ENCODE data around the gene PIGBOS1. TPM values are rescaled to one million over a fixed set of nuclear protein-coding genes. Genes with fewer than 3 reads are reported as not detected.

Gene PIGBOS1, protein sequence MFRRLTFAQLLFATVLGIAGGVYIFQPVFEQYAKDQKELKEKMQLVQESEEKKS
- 20.4 TPM for polyA plus RNA-seq (2013, experiment 1 of 4)
- polyA plus RNA-seq (2013, experiment 2 of 4): 17.8 TPM
- 20.6 TPM for polyA plus RNA-seq (2013, experiment 3 of 4)
- polyA plus RNA-seq (2013, experiment 4 of 4): 22.3 TPM

DNA sequence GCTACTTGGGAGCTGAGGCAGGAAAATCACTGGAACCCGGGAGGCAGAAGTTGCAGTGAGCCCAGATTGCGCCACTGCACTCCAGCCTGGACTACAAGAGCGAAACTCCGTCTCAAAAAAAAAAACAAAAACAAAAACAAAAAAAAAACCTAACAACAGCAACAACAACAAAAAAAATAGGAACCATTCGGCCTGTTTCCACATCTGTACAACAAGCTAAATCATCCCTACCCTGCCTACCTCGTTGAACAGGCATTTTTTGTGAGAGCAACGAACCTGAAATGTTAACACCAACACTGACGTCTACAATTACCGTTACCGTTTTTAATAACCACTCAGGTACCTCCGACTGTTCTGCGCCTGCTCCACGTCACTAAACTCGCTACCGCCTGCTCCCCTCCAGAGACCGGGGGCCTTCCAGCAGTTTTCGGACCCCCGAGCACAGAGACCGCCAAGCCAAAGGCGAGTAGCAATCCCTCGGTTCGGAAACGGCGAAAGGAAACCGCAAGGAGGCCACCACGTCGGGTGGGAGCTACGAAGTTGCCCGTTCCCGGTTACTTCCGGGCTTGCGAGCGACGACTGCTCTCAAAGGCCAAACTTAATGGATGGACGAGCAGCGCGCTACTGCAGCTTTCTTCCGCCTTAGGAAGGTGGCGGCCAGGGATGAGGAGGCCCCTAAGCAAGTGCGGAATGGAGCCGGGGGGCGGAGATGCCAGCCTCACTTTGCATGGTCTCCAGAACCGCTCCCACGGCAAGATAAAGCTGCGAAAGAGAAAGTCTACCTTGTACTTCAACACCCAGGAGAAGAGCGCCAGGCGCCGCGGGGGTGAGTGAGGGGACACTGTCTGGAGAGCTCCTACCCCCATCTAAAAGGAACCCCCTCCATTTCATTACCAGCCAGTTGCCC, at the start of gene PIGBOS1, which contains the start of gene PIGB:
Gene PIGBOS1 (minus strand): TSS at position 536 of the 907 bp plus-strand sequence. CDS start 1,331 bp downstream, outside the sequence.
Gene PIGB (plus strand): TSS at position 635 of the 907 bp plus-strand sequence. CDS start 29 bp downstream, at position 664.
- Histone ChIP-seq H3K36me3 (ENCODE audit: control insufficient read depth, insufficient read depth, low read length) (no peaks in the 10 kb centered on the region), H3K27ac (ENCODE audit: insufficient read depth, low read depth, low read length, poor library complexity, severe bottlenecking) (peak within 1 kb of the TSS; percentile 74), H3K27me3 (ENCODE audit: control insufficient read depth, insufficient read depth, low read length, poor library complexity, severe bottlenecking) (no peaks in the 10 kb centered on the region), H3K9me3 (ENCODE audit: control insufficient read depth, low read length) (no peaks in the 10 kb centered on the region), H3K4me1 (ENCODE audit: control insufficient read depth, insufficient read depth, low read length) (no peaks in the 10 kb centered on the region), H3K4me3 (ENCODE audit: insufficient read depth, low read depth, low read length) (peak within 1 kb of the TSS; percentile 91)
- WGBS, 2 experiments: 4 to 6% methylated on average over 45 to 49 of the region's 49 CpGs

DNA sequence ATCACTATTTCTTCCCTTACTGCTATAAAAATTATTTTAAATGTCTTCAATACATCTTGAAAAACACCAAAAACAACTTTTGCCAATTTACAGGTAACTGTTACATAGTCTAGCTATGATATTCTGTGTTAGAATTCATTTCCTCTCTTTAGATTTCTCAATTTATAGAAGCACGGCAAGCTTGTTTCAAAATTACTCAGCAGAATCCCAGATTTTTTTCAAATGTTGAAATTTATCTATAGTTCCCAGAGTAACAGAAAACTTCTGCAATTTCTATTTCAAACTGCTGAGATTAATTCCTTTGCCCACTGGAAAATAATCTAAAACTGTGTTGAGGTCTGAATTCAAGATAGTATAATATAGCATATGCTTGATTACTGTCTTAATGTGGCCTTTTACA, 48.1 kb upstream of the PIGBOS1 start:
- Histone ChIP-seq H3K9me3 (ENCODE audit: control insufficient read depth, low read length) (no peaks in the 10 kb centered on the region), H3K4me1 (ENCODE audit: control insufficient read depth, insufficient read depth, low read length) (no peaks in the 10 kb centered on the region), H3K27ac (ENCODE audit: insufficient read depth, low read depth, low read length, poor library complexity, severe bottlenecking) (no peak overlapping the region), H3K4me3 (ENCODE audit: insufficient read depth, low read depth, low read length) (no peak overlapping the region), H3K27me3 (ENCODE audit: control insufficient read depth, insufficient read depth, low read length, poor library complexity, severe bottlenecking) (no peaks in the 10 kb centered on the region), H3K36me3 (ENCODE audit: control insufficient read depth, insufficient read depth, low read length) (no peaks in the 10 kb centered on the region)
- 100% methylated on average over 1 of the region's 1 CpG; no CpG with 5 or more reads in 1 of the 2 experiments for WGBS, 2 experiments

DNA sequence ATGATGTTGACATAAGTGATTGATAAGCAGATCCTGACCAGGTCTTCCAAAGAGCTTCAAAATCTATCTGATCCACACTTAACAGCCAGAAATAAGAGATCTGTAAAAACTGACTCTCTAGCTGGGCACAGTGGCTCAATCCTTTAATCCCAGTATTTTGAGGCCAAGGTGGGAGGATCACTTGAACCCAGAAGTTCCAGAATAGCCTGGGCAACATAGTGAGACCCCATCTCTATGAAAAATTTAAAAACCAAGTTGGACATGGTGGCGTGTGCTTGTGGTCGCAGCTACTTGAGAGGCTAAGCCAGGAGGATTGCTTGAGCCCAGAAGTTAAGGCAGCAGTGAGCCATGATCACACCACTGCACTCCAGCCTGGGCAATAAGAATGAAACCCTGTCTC, 43.7 kb upstream of the PIGBOS1 start:
- H3K9me3 ChIP-seq (ENCODE audit: control insufficient read depth, low read length): no peaks in the 10 kb centered on the region
- no peak overlapping the region for H3K27ac ChIP-seq (ENCODE audit: insufficient read depth, low read depth, low read length, poor library complexity, severe bottlenecking)
- no peaks in the 10 kb centered on the region for H3K4me1 ChIP-seq (ENCODE audit: control insufficient read depth, insufficient read depth, low read length)
- no peak overlapping the region for H3K4me3 ChIP-seq (ENCODE audit: insufficient read depth, low read depth, low read length)
- H3K36me3 ChIP-seq (ENCODE audit: control insufficient read depth, insufficient read depth, low read length): no peaks in the 10 kb centered on the region
- 92 to 98% methylated on average over 2 of the region's 2 CpGs for WGBS, 2 experiments
- H3K27me3 ChIP-seq (ENCODE audit: control insufficient read depth, insufficient read depth, low read length, poor library complexity, severe bottlenecking): no peaks in the 10 kb centered on the region

DNA sequence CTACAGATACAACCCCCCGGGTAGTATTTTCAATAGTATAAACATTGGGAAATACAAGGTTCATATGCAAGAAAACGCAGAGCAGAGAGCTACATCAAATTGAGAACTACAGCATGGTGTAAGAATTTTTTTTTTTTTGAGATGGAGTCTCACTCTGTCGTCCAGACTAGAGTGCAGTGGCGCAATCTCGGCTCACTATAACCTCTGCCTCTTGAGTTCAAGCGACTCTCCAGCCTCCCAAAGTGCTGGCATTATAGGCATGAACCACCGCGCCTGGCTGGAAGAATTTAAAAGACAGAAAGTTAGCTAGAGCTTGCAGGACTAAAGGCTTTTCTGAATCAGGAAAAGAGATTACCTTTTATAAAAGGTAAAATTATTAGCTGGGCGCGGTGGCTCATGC, 42.1 kb upstream of the PIGBOS1 start:
- H3K36me3 ChIP-seq (ENCODE audit: control insufficient read depth, insufficient read depth, low read length): no peaks in the 10 kb centered on the region
- no peaks in the 10 kb centered on the region for H3K27me3 ChIP-seq (ENCODE audit: control insufficient read depth, insufficient read depth, low read length, poor library complexity, severe bottlenecking)
- no peaks in the 10 kb centered on the region for H3K4me1 ChIP-seq (ENCODE audit: control insufficient read depth, insufficient read depth, low read length)
- WGBS, 2 experiments: 92 to 96% methylated on average over 9 to 10 of the region's 10 CpGs
- no peak overlapping the region for H3K4me3 ChIP-seq (ENCODE audit: insufficient read depth, low read depth, low read length)
- H3K27ac ChIP-seq (ENCODE audit: insufficient read depth, low read depth, low read length, poor library complexity, severe bottlenecking): no peak overlapping the region
- no peaks in the 10 kb centered on the region for H3K9me3 ChIP-seq (ENCODE audit: control insufficient read depth, low read length)

DNA sequence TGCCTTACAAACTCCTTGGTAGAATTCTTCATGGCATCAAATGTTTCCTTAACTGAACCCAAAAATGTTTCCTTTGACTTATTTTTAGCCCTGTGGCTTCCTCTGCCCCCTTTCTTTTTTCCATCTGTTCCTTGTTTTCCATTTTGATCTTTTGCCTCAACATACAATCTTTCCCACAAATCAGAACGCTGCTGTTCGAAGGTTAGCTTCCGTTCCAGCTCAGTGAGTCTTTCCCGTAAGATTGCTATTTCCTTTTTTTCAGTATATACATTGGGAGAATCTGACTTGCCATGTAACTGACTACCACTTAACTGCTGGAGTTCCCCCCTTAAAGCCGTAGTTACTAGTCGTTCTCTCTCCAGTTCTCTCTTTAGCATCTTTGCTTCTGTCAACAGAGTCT, 41.3 kb upstream of the PIGBOS1 start:
- H3K27me3 ChIP-seq (ENCODE audit: control insufficient read depth, insufficient read depth, low read length, poor library complexity, severe bottlenecking): no peaks in the 10 kb centered on the region
- 89% methylated on average over 6 of the region's 6 CpGs for WGBS, 2 experiments
- H3K4me1 ChIP-seq (ENCODE audit: control insufficient read depth, insufficient read depth, low read length): no peaks in the 10 kb centered on the region
- no peak overlapping the region for H3K4me3 ChIP-seq (ENCODE audit: insufficient read depth, low read depth, low read length)
- no peak overlapping the region for H3K27ac ChIP-seq (ENCODE audit: insufficient read depth, low read depth, low read length, poor library complexity, severe bottlenecking)
- no peaks in the 10 kb centered on the region for H3K9me3 ChIP-seq (ENCODE audit: control insufficient read depth, low read length)
- no peaks in the 10 kb centered on the region for H3K36me3 ChIP-seq (ENCODE audit: control insufficient read depth, insufficient read depth, low read length)

DNA sequence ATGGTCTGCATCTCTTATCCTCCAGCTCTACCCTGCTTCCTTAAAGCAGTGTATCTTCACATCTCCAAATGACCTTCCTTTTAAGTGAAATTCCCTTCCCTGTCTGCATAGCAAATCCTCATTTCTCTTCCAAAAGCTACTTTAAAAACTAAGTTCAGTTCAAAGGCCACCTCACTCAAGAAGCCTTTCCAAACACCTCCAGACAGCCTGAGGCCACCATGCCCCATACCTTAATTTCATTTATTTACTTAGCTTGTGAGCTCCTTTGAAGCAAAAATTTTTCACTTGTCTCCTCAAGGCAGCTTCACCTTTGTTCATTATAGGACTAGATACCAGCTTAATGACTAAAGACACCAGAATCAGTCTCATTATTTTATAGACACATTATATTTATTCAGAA, 39.5 kb upstream of the PIGBOS1 start:
- H3K9me3 ChIP-seq (ENCODE audit: control insufficient read depth, low read length): no peaks in the 10 kb centered on the region
- H3K27me3 ChIP-seq (ENCODE audit: control insufficient read depth, insufficient read depth, low read length, poor library complexity, severe bottlenecking): no peaks in the 10 kb centered on the region
- no peak overlapping the region for H3K4me3 ChIP-seq (ENCODE audit: insufficient read depth, low read depth, low read length)
- no peaks in the 10 kb centered on the region for H3K36me3 ChIP-seq (ENCODE audit: control insufficient read depth, insufficient read depth, low read length)
- no peaks in the 10 kb centered on the region for H3K4me1 ChIP-seq (ENCODE audit: control insufficient read depth, insufficient read depth, low read length)
- no peak overlapping the region for H3K27ac ChIP-seq (ENCODE audit: insufficient read depth, low read depth, low read length, poor library complexity, severe bottlenecking)

DNA sequence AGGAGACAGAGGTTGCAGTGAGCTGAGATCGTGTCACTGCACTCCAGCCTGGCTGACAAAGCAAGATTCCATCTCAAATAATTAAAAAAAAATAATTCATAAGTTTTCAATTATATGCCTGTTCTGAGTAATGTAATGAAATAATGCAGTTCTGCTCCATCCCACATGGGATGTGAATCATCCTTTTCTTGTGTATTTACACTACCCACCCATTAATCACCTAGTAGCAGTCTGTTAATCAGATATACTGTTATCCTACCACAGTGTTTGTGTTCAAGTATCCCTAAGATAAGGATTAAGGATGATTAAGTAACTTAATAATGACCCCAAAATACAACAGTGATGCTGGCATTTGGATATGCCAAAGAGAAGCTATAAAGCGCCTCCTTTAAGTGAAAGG, 38.9 kb upstream of the PIGBOS1 start:
- H3K4me3 ChIP-seq (ENCODE audit: insufficient read depth, low read depth, low read length): no peak overlapping the region
- no peak overlapping the region for H3K27ac ChIP-seq (ENCODE audit: insufficient read depth, low read depth, low read length, poor library complexity, severe bottlenecking)
- 94 to 97% methylated on average over 2 of the region's 2 CpGs for WGBS, 2 experiments
- H3K27me3 ChIP-seq (ENCODE audit: control insufficient read depth, insufficient read depth, low read length, poor library complexity, severe bottlenecking): no peaks in the 10 kb centered on the region
- no peaks in the 10 kb centered on the region for H3K36me3 ChIP-seq (ENCODE audit: control insufficient read depth, insufficient read depth, low read length)
- no peaks in the 10 kb centered on the region for H3K9me3 ChIP-seq (ENCODE audit: control insufficient read depth, low read length)
- H3K4me1 ChIP-seq (ENCODE audit: control insufficient read depth, insufficient read depth, low read length): no peaks in the 10 kb centered on the region

DNA sequence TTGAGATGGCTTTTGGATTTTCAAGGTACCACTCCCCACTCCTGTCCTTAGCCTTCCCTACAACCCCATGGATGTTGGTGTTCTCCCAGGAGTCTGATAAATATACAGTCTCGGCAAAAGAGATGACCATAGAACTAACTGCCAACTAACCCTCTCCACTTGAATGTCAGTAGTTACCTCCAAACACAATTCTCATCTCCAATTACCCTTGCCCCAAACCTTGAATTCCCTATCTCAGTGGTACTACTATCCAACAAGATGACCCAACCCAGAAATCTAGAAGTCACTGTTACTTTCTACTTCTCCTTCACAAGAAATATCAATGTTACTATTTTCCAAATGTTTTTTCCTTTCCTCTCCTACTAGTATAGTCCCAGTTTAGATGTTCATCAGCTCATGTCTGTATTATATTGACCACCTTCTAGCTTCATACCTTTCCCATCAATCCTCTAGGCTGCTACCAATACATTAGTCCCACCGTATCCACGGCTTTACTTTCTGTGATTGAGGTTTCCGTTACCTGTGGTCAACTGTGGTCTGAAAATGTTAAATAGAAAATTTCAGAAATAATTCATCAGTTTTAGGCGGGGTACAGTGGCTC, 38.2 kb upstream of the PIGBOS1 start:
- Histone ChIP-seq H3K4me3 (ENCODE audit: insufficient read depth, low read depth, low read length) (no peak overlapping the region), H3K27ac (ENCODE audit: insufficient read depth, low read depth, low read length, poor library complexity, severe bottlenecking) (no peak overlapping the region), H3K27me3 (ENCODE audit: control insufficient read depth, insufficient read depth, low read length, poor library complexity, severe bottlenecking) (no peaks in the 10 kb centered on the region), H3K9me3 (ENCODE audit: control insufficient read depth, low read length) (no peaks in the 10 kb centered on the region), H3K36me3 (ENCODE audit: control insufficient read depth, insufficient read depth, low read length) (no peaks in the 10 kb centered on the region), H3K4me1 (ENCODE audit: control insufficient read depth, insufficient read depth, low read length) (no peaks in the 10 kb centered on the region)
- 94 to 99% methylated on average over 5 of the region's 5 CpGs for WGBS, 2 experiments

DNA sequence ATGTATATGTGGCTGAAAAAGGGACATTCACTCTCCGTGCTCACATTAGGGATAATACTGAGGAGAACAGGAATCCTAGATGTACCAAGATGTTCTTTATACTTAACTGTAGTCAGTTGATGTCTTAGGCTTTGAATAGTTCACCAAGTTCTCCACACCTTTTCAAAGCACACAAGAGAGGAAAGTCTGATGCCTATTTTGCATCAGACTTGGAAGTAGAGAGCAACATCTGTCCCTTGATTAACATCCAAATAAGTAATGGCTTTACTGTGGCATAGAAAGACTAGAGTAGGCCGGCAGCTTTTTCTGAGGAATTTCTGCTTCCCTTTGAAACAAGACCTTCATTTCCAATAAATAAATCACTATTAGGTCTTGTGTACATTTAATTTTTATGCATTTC, 34.1 kb upstream of the PIGBOS1 start:
- no peaks in the 10 kb centered on the region for H3K9me3 ChIP-seq (ENCODE audit: control insufficient read depth, low read length)
- WGBS, 2 experiments: 24% methylated on average over 2 of the region's 2 CpGs; no CpG with 5 or more reads in 1 of the 2 experiments
- H3K36me3 ChIP-seq (ENCODE audit: control insufficient read depth, insufficient read depth, low read length): no peaks in the 10 kb centered on the region
- no peak overlapping the region for H3K27ac ChIP-seq (ENCODE audit: insufficient read depth, low read depth, low read length, poor library complexity, severe bottlenecking)
- no peaks in the 10 kb centered on the region for H3K4me1 ChIP-seq (ENCODE audit: control insufficient read depth, insufficient read depth, low read length)
- H3K27me3 ChIP-seq (ENCODE audit: control insufficient read depth, insufficient read depth, low read length, poor library complexity, severe bottlenecking): no peaks in the 10 kb centered on the region
- no peak overlapping the region for H3K4me3 ChIP-seq (ENCODE audit: insufficient read depth, low read depth, low read length)

DNA sequence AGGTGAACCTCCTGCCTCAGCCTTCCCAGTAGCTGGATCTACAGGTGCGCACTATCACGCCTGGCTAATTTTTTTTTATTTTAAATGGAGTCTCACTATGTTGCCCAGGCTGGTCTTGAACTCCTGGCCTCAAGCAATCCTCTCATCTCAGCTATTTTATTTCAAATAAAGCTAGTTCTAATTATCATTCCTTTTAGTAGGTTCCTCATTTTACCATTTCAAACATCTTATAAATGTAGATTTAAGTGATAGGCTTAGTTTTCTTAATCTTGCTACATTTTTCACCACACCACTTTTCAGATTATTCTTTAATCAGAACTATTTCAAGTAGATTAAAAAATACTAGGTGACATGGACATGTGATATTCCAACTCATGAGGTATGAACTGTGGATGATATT, 30.4 kb upstream of the PIGBOS1 start:
- WGBS, 2 experiments: 98% methylated on average over 2 of the region's 2 CpGs
- Histone ChIP-seq H3K27ac (ENCODE audit: insufficient read depth, low read depth, low read length, poor library complexity, severe bottlenecking) (no peak overlapping the region), H3K9me3 (ENCODE audit: control insufficient read depth, low read length) (no peaks in the 10 kb centered on the region), H3K36me3 (ENCODE audit: control insufficient read depth, insufficient read depth, low read length) (no peaks in the 10 kb centered on the region), H3K4me1 (ENCODE audit: control insufficient read depth, insufficient read depth, low read length) (peaks cover 3% of the 10 kb centered on the region), H3K4me3 (ENCODE audit: insufficient read depth, low read depth, low read length) (no peak overlapping the region), H3K27me3 (ENCODE audit: control insufficient read depth, insufficient read depth, low read length, poor library complexity, severe bottlenecking) (no peaks in the 10 kb centered on the region)
